Peyer's patch (tissue), 4 donors: ENCODE data around the gene P2RY8. TPM values are rescaled to one million over a fixed set of nuclear protein-coding genes. Genes with fewer than 3 reads are reported as not detected.
A peak's percentile ranks its signal among the peaks of the same experiment; 100 is the strongest.

Experiments
- DNase-seq, 3 donors: peaks; one replicate each; pipeline ENCODE4 v3.0.0-alpha.2; 2017 to 2019
- H3K27ac ChIP-seq, 4 donors: fragments of 200-600 bp; sonication (generic); one replicate each; pipeline ENCODE4 v1.5.1; 2016 to 2019
- H3K27me3 ChIP-seq, 2 donors: fragments of 200-600 bp; sonication (generic); one replicate each; pipeline ENCODE4 v1.5.1; 2019
- H3K36me3 ChIP-seq, 3 donors: fragments of 200-600 bp; sonication (generic); one replicate each; pipeline ENCODE4 v1.5.1; 2016 to 2019
- H3K4me1 ChIP-seq, 4 donors: fragments of 200-600 bp; sonication (generic); one replicate each; pipeline ENCODE4 v1.5.1; 2016 to 2019
- H3K4me3 ChIP-seq, 4 donors: fragments of 200-600 bp; sonication (generic); 1 replicate in 3 of 4; 2 replicates in 1 of 4; pipeline ENCODE4 v1.5.1; 2016 to 2019; ENCODE audit warnings: mild to moderate bottlenecking in 1 of 4
- H3K9me3 ChIP-seq, 4 donors: fragments of 200-600 bp; sonication (generic); one replicate each; pipeline ENCODE4 v1.5.1; 2016 to 2019; ENCODE audit warnings: mild to moderate bottlenecking in 1 of 4
- POLR2A ChIP-seq, 2 donors: fragments of 450-650 bp; IDR thresholded peaks; one replicate each; pipeline ENCODE4 v1.5.1; 2017; ENCODE audit warnings: antibody characterized with exemption in 2 of 2, mild to moderate bottlenecking in 2 of 2, moderate library complexity in 2 of 2
- total RNA-seq, 4 donors: library from RNA; depleted of rRNA; stranded (reverse); fragments of >200 nt; gene quantifications; one replicate each; pipeline ENCODE4 v1.1.0, GENCODE V29; 2016
- TF ChIP-seq, protein P1 (sequence below), 6 experiments: fragments of 450-650 bp in 4 of 6; fragments of 200-600 bp in 2 of 6; sonication (generic) in 1 of 6; IDR thresholded peaks; one replicate each; pipeline ENCODE4 v1.5.1; 2017 to 2019; ENCODE audit warnings: antibody characterized with exemption in 6 of 6, mild to moderate bottlenecking in 3 of 6, moderate library complexity in 1 of 6

P2RY8 gene
- total RNA-seq, 4 donors from 2014 or later: 0.35 to 5.8 (median 1.2) TPM

GRCh38 chrX:1535241-1536041 lies 1.5 kb downstream of the P2RY8 start:
- Histone ChIP-seq H3K36me3 (no peaks in the 10 kb centered on the region), H3K27me3 (no peaks in the 10 kb centered on the region), H3K4me1 (peaks cover 0 to 5% (median 0%) of the 10 kb centered on the region in 4 donors), H3K27ac (peak overlapping the region; percentile 55 to 90 (median 66)), H3K4me3 (peak overlapping the region; percentile 46 to 56 (median 52)), H3K9me3 (no peaks in the 10 kb centered on the region)
- TF ChIP-seq, protein P1, sequence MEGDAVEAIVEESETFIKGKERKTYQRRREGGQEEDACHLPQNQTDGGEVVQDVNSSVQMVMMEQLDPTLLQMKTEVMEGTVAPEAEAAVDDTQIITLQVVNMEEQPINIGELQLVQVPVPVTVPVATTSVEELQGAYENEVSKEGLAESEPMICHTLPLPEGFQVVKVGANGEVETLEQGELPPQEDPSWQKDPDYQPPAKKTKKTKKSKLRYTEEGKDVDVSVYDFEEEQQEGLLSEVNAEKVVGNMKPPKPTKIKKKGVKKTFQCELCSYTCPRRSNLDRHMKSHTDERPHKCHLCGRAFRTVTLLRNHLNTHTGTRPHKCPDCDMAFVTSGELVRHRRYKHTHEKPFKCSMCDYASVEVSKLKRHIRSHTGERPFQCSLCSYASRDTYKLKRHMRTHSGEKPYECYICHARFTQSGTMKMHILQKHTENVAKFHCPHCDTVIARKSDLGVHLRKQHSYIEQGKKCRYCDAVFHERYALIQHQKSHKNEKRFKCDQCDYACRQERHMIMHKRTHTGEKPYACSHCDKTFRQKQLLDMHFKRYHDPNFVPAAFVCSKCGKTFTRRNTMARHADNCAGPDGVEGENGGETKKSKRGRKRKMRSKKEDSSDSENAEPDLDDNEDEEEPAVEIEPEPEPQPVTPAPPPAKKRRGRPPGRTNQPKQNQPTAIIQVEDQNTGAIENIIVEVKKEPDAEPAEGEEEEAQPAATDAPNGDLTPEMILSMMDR (IDR thresholded peaks at IDR 0.05): no peak
- TF ChIP-seq POLR2A (IDR thresholded peaks at IDR 0.05): no peak
- peak; percentile 36 to 70 (median 70) for DNase-seq

DNA sequence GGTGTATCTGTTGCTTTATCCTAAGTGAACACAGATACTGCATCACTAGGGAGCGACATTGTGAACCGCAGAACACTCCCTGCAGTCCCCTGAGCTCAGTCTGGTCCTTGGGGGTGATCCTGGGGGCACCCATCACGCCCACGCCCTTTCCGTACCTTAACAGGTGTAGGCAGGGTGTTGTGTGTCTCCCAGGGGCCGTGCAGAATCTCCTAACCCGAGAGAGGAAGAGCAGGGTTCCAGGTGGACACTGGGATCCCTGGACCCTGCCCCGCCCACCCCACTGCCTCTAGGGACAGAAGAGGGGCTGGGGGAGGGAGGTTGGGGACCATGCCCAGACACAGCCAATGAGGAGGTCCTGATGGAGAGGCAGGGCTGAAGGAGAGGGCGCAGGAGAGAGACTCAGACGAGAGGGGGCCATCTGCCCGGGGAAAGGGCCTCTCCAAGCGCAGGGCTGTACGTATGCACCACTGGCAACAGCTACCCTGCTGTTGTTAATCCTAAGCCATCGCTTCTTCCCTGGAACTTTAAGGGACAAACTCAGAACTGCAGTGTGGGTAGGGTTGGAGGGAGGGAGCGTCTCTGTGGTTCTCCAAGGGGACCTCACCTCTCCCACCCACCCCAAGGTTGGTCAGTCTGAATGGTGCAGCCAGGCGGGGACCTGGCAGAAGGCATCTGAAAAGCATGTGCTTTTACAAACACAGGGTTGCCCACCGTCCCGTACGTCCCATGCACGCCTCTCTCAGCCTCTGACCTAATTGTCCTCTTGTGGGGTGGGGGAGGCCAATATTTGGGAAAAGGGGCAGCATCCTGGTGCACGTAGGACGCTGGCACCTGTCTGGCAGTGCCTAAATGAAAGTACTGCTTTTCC lies 2.5 kb downstream of the P2RY8 start:
- H3K4me1 ChIP-seq: peaks cover 0 to 5% (median 0%) of the 10 kb centered on the region in 4 donors
- TF ChIP-seq POLR2A (IDR thresholded peaks at IDR 0.05): no peak
- TF ChIP-seq, protein P1 (IDR thresholded peaks at IDR 0.05): no peak
- H3K4me3 ChIP-seq: peak overlapping the region; percentile 31 to 56 (median 47)
- no peaks in the 10 kb centered on the region for H3K9me3 ChIP-seq
- peak overlapping the region in 3 of 4 donors; percentile 55 to 90 (median 63) for H3K27ac ChIP-seq
- H3K27me3 ChIP-seq: no peaks in the 10 kb centered on the region
- DNase-seq: peak in 2 of 3 donors; percentile 43 to 49
- no peaks in the 10 kb centered on the region for H3K36me3 ChIP-seq

DNA sequence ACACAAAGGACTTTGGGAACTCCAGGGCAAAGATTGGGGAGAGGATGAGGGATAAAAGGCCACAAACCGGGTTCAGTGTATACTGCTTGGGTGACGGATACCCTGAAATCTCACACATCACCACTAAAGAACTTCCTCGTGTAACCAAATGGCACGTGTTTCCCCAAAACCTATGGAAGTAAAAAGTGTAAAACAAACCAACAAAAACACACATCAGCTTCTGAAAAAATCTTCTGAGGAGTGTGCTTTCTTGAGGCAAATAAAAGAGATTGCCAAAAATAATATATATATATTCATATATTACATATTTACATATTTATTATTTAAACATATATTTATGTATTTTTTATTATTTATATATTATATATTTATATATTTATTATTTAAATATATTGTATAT lies 3.9 kb downstream of the P2RY8 start:
- Histone ChIP-seq H3K27me3 (no peaks in the 10 kb centered on the region), H3K4me3 (no peak overlapping the region), H3K9me3 (no peaks in the 10 kb centered on the region), H3K4me1 (peaks cover 0 to 5% (median 0%) of the 10 kb centered on the region in 4 donors), H3K36me3 (no peaks in the 10 kb centered on the region), H3K27ac (no peak overlapping the region)
- TF ChIP-seq, protein P1 (IDR thresholded peaks at IDR 0.05): no peak
- no peak for TF ChIP-seq POLR2A (IDR thresholded peaks at IDR 0.05)
- no peak for DNase-seq

DNA sequence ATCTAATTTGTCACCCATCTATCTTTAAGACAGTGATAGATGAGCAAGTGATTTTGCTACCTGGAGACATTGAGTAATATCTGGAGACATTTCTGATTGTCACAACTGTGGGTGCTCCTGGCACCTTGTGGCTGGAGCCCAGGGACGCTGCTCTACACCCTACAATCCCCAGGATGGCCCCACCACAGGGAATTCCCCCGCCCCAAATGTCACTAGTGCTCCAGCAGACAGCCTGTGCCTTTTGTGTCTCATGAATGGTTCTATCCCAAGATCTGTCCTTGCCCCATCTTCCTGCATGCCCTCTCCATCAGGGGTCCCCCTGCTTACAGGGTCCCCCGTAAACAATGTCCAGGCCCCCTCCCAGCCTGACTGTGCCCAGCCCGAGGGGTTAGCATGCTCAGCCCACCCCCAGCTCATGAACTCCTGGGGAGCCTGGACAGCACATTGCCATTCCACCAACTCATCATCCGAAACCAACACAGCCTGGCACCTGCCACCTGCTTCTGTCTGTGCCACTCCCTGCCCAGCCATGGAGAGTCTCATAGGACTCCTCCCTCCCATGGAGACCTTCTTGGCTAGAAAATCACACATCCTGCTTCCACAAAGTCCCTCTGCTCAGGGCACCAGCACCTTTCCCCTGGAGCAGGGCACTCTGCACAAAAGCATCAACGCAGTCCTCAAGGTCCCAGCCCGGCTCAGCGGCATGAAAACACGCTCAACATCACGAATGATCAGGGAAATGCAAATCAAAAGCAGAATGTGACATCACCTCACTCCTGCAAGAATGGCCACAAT lies 5.7 kb downstream of the P2RY8 start:
- no peak for DNase-seq
- H3K4me3 ChIP-seq: no peak overlapping the region
- no peaks in the 10 kb centered on the region for H3K36me3 ChIP-seq
- H3K9me3 ChIP-seq: no peaks in the 10 kb centered on the region
- no peaks in the 10 kb centered on the region for H3K27me3 ChIP-seq
- H3K27ac ChIP-seq: no peak overlapping the region
- H3K4me1 ChIP-seq: peaks cover 0 to 5% (median 0%) of the 10 kb centered on the region in 4 donors
- TF ChIP-seq, protein P1 (IDR thresholded peaks at IDR 0.05): no peak
- no peak for TF ChIP-seq POLR2A (IDR thresholded peaks at IDR 0.05)

GRCh38 chrX:1529756-1530155 lies 7.2 kb downstream of the P2RY8 start:
- Histone ChIP-seq H3K27me3 (no peaks in the 10 kb centered on the region), H3K4me3 (no peak overlapping the region), H3K9me3 (no peaks in the 10 kb centered on the region), H3K4me1 (peaks cover 0 to 5% (median 0%) of the 10 kb centered on the region in 4 donors), H3K27ac (no peak overlapping the region), H3K36me3 (no peaks in the 10 kb centered on the region)
- TF ChIP-seq POLR2A (IDR thresholded peaks at IDR 0.05): no peak
- TF ChIP-seq, protein P1 (IDR thresholded peaks at IDR 0.05): no peak
- peak in 1 of 3 donors; percentile 22 for DNase-seq
